RWPE1 (cell line): ENCODE data around the gene FAM200B.

Source experiments
- CTCF ChIA-PET: fragments of 350-600 bp; sonication (Branson Sonifier 250); formaldehyde crosslinking; extraction: SDS; loops from one replicate; lab custom pipeline; 2021; lab: Yijun Ruan, JAX
- POLR2A ChIA-PET: fragments of 400-600 bp; formaldehyde crosslinking; extraction: SDS; loops from one replicate; lab custom pipeline; 2020; ENCODE audit warnings: antibody characterized with exemption; ENCODE audit not compliant: low non-redundant PET; lab: Yijun Ruan, JAX
- DNase-seq: peaks from one replicate; pipeline ENCODE4 v3.0.0; 2012; ENCODE audit warnings: low spot score
- H3K27ac ChIP-seq: fragments of 450-650 bp; 2 replicates; pipeline ENCODE4 v1.5.1; 2017
- TF ChIP-seq, protein P1 (sequence below): fragments of 450-650 bp; conservative IDR thresholded peaks from 2 replicates; pipeline ENCODE4 v1.5.1; 2017; ENCODE audit warnings: low read depth, mild to moderate bottlenecking

Gene FAM200B

DNA sequence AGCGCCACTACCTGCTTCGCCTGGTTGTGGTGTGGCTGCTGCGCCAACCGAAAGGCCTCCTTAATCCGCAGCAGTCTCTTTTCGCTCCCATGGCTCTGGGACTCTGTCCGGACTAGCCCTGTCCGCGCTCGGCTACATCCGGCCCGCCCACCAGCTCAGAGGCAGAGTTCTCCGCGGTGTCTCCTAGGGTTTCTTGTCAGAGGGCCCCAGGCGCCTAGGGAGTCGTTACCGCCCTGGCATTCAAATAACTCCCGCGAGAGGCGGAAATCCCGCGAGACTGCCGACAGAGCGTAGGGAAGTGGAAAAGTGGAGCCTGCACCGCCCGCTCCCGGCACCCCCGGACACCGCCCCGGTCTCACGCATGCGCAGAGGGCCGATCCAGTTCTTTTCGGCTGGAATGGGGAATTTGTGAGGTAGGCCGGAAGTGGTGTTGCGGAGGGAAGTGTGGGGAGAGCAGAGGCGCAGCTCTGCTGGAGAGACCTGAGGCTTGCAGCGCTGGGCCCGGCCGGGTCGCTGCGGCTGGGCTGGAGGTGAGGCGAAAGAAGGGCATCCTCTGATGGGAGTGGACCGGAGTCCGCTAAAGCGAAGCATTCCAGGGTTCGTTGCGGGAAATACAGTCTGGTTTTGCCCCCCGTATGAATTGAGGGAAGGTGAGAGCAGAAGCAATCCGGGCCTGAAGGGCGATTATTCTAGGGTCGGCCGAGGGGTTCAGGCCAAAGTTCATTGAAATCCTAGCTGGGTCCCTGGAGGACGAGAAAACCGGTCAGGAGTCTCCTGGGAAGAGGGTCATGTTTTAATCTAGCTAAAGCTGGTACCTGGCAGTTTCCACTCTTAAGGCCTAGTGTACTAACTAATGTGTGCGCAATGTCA lies at the start of gene FAM200B:
FAM200B (plus strand) TSS at position 456 of the 870 bp plus-strand sequence. CDS start 5,151 bp downstream, outside the sequence.
- TF ChIP-seq, protein P1, sequence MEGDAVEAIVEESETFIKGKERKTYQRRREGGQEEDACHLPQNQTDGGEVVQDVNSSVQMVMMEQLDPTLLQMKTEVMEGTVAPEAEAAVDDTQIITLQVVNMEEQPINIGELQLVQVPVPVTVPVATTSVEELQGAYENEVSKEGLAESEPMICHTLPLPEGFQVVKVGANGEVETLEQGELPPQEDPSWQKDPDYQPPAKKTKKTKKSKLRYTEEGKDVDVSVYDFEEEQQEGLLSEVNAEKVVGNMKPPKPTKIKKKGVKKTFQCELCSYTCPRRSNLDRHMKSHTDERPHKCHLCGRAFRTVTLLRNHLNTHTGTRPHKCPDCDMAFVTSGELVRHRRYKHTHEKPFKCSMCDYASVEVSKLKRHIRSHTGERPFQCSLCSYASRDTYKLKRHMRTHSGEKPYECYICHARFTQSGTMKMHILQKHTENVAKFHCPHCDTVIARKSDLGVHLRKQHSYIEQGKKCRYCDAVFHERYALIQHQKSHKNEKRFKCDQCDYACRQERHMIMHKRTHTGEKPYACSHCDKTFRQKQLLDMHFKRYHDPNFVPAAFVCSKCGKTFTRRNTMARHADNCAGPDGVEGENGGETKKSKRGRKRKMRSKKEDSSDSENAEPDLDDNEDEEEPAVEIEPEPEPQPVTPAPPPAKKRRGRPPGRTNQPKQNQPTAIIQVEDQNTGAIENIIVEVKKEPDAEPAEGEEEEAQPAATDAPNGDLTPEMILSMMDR = no peak
- H3K27ac ChIP-seq = peak within 1 kb of the TSS; percentile 97
- CTCF ChIA-PET = interaction anchor here (0.7 kb wide), 1 partner anchor 26 kb away, joined by 5 read pairs; no protein-coding TSS in a partner anchor
- DNase-seq = peak; percentile 97
- POLR2A ChIA-PET = interaction anchor here (0.9 kb wide), 1 partner anchor 43 kb away, joined by 3 read pairs; no protein-coding TSS in a partner anchor

DNA sequence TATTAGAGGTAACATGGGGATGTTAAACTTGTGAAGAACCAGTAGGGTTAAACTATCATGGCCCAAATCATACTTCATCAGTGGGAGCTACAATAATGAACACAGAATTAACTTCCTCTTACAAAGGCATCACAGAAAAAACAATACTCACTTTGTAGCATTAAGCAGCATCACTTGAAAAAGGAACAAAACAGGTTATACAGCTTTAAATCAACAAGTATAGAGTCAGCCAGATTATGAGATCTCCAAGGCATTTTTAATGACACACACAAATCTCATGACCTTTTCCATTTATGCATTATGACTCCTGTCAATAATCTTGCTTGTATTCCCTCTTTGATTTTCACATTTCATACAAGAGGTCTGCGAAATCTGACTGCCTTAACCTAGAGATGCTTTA lies 44.8 kb upstream of the FAM200B start:
- no peak overlapping the region for H3K27ac ChIP-seq
- TF ChIP-seq, protein P1 = no peak
- CTCF ChIA-PET = no interaction called here
- POLR2A ChIA-PET = no interaction called here
- no peak for DNase-seq

DNA sequence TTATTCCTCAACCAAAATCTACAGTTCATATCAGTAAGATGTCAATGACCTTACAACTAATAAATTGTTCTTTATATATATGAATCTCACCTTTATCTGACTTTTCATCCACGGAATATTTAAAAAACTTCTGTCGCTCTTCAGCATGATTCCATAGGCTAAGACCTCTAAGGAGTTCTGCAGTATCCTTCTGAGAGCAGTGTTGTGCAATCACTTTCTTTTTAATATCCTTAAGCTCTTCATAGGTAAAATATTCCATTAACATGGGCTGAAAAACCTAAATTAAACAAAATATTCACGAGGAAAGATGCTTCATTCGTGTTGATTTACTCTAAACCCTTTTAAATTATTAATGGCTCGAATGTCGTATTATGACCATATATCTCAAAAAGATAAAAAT lies 43.2 kb upstream of the FAM200B start:
- ChIA-PET POLR2A (interaction anchor here (0.8 kb wide), 1 partner anchor 43 kb away, joined by 3 read pairs; no protein-coding TSS in a partner anchor), CTCF (no interaction called here)
- DNase-seq = no peak
- TF ChIP-seq, protein P1 = no peak
- no peak overlapping the region for H3K27ac ChIP-seq

DNA sequence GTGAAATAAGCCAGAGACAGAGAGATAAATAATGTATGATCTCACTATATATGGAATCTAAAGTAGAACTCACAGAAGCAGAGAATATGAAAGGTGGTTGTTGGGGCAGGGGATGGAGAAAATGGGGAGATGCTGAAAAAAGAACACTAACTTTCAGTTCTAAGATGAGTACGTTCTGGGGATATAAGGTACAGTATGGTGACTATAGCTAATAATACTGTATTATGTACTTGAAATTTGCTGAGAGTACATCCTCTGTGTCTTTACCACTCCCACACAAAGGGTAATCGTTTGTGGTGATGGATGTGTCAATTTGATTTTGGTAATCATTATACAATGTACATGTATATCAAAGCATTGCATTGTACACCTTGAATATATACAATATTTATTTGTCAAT lies 33.0 kb upstream of the FAM200B start:
- POLR2A ChIA-PET = no interaction called here
- TF ChIP-seq, protein P1 = no peak
- CTCF ChIA-PET = no interaction called here
- no peak overlapping the region for H3K27ac ChIP-seq
- DNase-seq = no peak

DNA sequence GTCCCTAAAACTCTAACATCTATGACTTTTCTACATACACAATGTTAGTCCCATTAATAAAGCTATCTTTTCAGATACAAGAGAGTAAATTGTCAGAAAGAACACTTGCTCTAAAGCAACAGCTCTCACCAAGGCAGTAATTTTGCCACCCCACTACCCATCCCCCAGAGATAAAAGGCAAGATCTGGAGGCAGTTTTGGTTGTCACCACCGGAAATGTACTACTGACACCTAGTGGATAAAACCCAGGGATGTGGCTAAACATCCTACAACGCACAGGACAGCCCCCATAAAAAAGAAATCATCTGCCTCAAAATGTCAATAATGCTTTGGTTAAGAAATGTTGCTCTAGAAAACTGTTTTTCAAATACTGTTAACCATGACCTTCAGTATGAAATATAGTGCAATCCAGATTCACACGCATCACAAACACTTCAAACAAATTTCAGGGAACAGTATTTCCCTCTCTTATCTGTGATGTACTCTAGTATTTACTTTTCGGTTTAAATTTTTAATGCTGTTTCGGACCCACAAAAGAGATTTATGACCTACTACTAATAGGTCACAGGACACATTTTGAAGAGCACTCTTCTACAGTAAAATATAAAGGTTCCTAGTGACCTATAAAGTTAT lies 31.6 kb upstream of the FAM200B start:
- ChIA-PET CTCF (interaction anchor here (0.6 to 0.8 kb wide), 2 partner anchors 143 to 171 kb away, joined by 4 to 6 read pairs; no protein-coding TSS in a partner anchor), POLR2A (interaction anchor here (0.6 kb wide), 1 partner anchor 1141 kb away, joined by 3 read pairs; no protein-coding TSS in a partner anchor)
- peak; percentile 28 for DNase-seq
- H3K27ac ChIP-seq = no peak overlapping the region
- TF ChIP-seq, protein P1 = peak; percentile 70

DNA sequence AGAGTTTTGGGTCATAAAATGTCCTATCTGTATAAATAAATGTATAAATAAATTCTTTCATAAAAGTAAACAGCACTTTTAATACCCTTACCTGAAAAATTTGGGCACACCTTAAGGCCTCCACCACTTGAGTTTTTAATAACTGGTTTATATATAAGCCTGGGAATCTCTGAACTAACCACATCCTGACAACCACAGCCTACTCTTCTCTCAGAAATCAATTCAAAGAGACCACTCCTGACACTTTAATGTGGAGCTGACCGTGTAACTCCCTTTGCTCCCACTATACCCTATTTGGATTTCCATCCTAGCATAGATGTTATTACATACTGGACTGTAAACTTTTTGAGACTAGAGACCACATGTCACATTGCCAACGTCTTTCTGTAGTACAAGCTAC lies 30.0 kb upstream of the FAM200B start:
- H3K27ac ChIP-seq = no peak overlapping the region
- TF ChIP-seq, protein P1 = no peak
- ChIA-PET CTCF (interaction anchor here (0.9 kb wide), 1 partner anchor 305 kb away, joined by 3 read pairs; no protein-coding TSS in a partner anchor), POLR2A (no interaction called here)
- DNase-seq = no peak
